Measurements from ENCODE around the gene KCNMA1. TPM values are rescaled to one million over a fixed set of nuclear protein-coding genes. Genes with fewer than 3 reads are reported as not detected.

KCNMA1 gene
- polyA plus RNA-seq, 1 experiment = 21.4 TPM

DNA sequence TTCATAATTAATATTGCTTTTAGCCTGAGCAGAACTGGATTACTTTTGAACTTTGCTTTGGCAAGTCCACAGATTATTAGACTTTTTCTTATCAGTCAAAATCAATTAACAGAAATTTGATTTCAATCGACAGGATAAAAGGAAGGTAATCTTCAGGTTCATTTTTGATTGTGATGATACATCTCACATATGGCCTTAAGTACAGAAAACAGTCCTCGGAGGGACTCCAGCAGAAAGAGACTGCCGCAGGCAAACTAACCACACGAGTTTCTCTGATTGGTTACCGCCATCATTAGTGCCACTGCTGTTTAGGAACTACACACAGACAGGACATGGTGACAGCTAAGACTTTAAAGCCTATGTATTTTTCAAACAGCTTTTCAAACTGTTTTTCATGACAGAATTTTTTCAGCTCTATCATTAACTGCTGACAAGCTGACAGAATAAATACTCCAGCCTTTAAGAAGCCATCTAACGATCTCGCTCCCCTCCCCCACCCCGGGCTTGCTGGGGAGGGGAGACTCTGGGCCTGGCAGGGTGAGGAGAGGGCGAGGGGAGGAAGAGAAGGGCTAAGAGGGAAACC, 668.2 kb downstream of the KCNMA1 start:
- no peaks in the 10 kb centered on the region for H3K27me3 ChIP-seq (ENCODE audit: control insufficient read depth, insufficient read depth, low read length)
- no peak overlapping the region for H3K4me3 ChIP-seq (ENCODE audit: low read depth, low read length)
- DNase-seq (ENCODE audit: low read depth) = no peak
- TF ChIP-seq, protein P1, sequence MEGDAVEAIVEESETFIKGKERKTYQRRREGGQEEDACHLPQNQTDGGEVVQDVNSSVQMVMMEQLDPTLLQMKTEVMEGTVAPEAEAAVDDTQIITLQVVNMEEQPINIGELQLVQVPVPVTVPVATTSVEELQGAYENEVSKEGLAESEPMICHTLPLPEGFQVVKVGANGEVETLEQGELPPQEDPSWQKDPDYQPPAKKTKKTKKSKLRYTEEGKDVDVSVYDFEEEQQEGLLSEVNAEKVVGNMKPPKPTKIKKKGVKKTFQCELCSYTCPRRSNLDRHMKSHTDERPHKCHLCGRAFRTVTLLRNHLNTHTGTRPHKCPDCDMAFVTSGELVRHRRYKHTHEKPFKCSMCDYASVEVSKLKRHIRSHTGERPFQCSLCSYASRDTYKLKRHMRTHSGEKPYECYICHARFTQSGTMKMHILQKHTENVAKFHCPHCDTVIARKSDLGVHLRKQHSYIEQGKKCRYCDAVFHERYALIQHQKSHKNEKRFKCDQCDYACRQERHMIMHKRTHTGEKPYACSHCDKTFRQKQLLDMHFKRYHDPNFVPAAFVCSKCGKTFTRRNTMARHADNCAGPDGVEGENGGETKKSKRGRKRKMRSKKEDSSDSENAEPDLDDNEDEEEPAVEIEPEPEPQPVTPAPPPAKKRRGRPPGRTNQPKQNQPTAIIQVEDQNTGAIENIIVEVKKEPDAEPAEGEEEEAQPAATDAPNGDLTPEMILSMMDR (IDR thresholded peaks at IDR 0.05; ENCODE audit: insufficient read depth, low read depth, low read length) = no peak
- POLR2A ChIA-PET = no interaction called here
- peaks cover 2% of the 10 kb centered on the region; the same call in 1 of the 2 replicates for H3K36me3 ChIP-seq (ENCODE audit: control insufficient read depth, insufficient read depth, low read length)
- CTCF ChIA-PET = interaction anchor here (0.9 kb wide), 1 partner anchor 8 kb away, joined by 3 read pairs; no protein-coding TSS in a partner anchor

DNA sequence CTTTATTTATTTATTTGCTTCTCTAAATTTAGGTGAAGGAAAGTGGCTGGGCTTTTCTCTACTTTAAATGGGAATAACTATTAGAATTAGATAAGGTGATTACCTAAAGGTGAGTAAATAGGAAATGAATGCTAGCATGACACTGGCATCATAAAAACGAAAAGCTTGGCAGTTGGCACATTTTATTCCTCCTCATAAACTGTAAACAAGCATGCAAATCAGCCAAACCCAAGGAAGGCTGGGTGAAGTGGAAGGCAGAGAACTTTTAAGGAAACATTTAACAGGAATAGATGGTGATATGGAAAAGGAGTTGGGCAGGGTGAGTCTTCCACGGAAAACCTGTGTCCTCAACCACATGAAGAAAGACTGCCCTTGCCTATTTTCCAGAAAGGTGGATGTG, 669.1 kb downstream of the KCNMA1 start:
- H3K36me3 ChIP-seq (ENCODE audit: control insufficient read depth, insufficient read depth, low read length) = peaks cover 2% of the 10 kb centered on the region; the same call in 1 of the 2 replicates
- no peak overlapping the region for H3K4me3 ChIP-seq (ENCODE audit: low read depth, low read length)
- TF ChIP-seq, protein P1 (IDR thresholded peaks at IDR 0.05; ENCODE audit: insufficient read depth, low read depth, low read length) = no peak
- H3K27me3 ChIP-seq (ENCODE audit: control insufficient read depth, insufficient read depth, low read length) = no peaks in the 10 kb centered on the region
- no peak for DNase-seq (ENCODE audit: low read depth)
- ChIA-PET CTCF (no interaction called here), POLR2A (no interaction called here)

DNA sequence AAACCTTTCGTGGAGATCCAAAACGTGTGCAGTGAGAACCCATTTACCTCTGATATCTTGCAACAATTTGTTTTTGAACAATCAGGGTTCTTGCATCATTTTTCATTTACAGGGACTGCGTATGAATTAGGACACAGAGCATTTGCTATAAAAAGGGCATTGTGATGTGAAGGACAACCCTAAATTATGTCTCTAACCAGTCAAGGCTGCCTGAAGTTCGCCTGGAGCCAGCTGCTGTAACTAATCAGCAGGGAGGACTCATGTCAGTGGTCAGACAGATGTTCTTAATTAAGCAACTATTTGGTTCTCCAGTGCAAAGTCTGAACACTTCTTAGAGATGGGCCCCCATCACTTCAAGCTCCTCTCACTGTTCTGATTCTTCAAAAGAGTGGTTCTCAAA, 674.8 kb downstream of the KCNMA1 start:
- POLR2A ChIA-PET = no interaction called here
- H3K36me3 ChIP-seq (ENCODE audit: control insufficient read depth, insufficient read depth, low read length) = peaks cover 2% of the 10 kb centered on the region; the same call in 1 of the 2 replicates
- no peak overlapping the region for H3K4me3 ChIP-seq (ENCODE audit: low read depth, low read length)
- TF ChIP-seq, protein P1 (IDR thresholded peaks at IDR 0.05; ENCODE audit: insufficient read depth, low read depth, low read length) = no peak
- H3K27me3 ChIP-seq (ENCODE audit: control insufficient read depth, insufficient read depth, low read length) = no peaks in the 10 kb centered on the region
- CTCF ChIA-PET = interaction anchor here (0.6 kb wide), 1 partner anchor 499 kb away, joined by 3 read pairs; no protein-coding TSS in a partner anchor
- DNase-seq (ENCODE audit: low read depth) = peak; percentile 40

DNA sequence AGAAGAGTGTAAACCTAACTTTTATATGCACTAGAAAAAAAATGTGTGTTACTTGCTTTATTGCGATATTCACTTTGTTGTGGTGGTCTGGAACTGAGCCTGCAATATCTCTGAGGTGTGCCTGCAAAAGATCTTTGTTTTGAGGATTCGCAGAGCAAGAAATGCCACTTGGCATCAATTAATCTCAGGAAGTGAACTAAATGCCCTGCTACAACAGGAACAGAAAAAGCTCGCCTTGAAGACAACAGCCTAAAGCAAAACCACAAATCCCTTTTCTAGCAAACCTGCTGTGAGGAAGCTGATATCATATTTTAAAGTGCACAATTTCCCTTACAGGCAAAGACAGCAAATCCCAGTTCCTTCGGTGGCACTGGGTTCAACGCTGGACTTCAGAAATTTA, 675.8 kb downstream of the KCNMA1 start:
- no peak for DNase-seq (ENCODE audit: low read depth)
- ChIA-PET POLR2A (no interaction called here), CTCF (no interaction called here)
- Histone ChIP-seq H3K36me3 (ENCODE audit: control insufficient read depth, insufficient read depth, low read length) (peaks cover under 1% of the 10 kb centered on the region; the same call in 1 of the 2 replicates), H3K4me3 (ENCODE audit: low read depth, low read length) (no peak overlapping the region), H3K27me3 (ENCODE audit: control insufficient read depth, insufficient read depth, low read length) (no peaks in the 10 kb centered on the region)
- TF ChIP-seq, protein P1 (IDR thresholded peaks at IDR 0.05; ENCODE audit: insufficient read depth, low read depth, low read length) = no peak

DNA sequence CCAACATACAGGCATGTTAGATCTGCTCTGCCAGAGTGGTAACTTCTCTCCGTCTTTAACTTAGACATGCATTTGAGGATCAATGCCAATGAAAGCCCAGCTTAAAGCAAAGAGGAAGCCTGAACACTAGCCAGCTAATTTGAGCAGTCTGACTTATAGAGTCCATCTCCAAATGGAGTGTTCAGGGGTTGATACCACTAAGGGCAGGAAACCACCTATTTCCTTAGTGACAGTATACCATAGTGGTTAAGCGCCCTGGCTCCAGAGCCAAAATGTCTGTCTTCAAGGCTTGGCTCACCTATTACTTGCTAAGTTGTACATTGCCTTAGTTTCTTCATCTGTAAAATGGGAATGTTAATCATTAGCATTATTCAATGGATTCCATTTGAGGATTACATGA, 678.5 kb downstream of the KCNMA1 start:
- Histone ChIP-seq H3K27me3 (ENCODE audit: control insufficient read depth, insufficient read depth, low read length) (no peaks in the 10 kb centered on the region), H3K36me3 (ENCODE audit: control insufficient read depth, insufficient read depth, low read length) (no peaks in the 10 kb centered on the region; the same call in 1 of the 2 replicates), H3K4me3 (ENCODE audit: low read depth, low read length) (no peak overlapping the region)
- no peak for DNase-seq (ENCODE audit: low read depth)
- ChIA-PET CTCF (no interaction called here), POLR2A (no interaction called here)
- TF ChIP-seq, protein P1 (IDR thresholded peaks at IDR 0.05; ENCODE audit: insufficient read depth, low read depth, low read length) = no peak
